GM12874 (cell line): ENCODE measurements around the gene SOD3.

Experiments used
- CTCF ChIP-seq: IDR thresholded peaks from 2 replicates; pipeline ENCODE4 v1.5.1; 2011; ENCODE audit warnings: low read depth, mild to moderate bottlenecking, control low read depth, low read length, moderate library complexity; ENCODE audit not compliant: insufficient read depth

SOD3 gene

GRCh38 chr4:24806206-24806990 is 11.0 kb downstream of the SOD3 start:
- no peak for TF ChIP-seq CTCF

GRCh38 chr4:24807611-24808010 is 12.2 kb downstream of the SOD3 start:
- TF ChIP-seq CTCF = no peak

GRCh38 chr4:24808261-24808660 is 12.9 kb downstream of the SOD3 start:
- TF ChIP-seq CTCF = no peak

- no peak for TF ChIP-seq CTCF
These were observed 13.6 kb downstream of the SOD3 start for GRCh38 chr4:24808955-24809354.

GRCh38 chr4:24809376-24809775 is 14.0 kb downstream of the SOD3 start:
- TF ChIP-seq CTCF = no peak

GRCh38 chr4:24809815-24810405 is 14.5 kb downstream of the SOD3 start:
- TF ChIP-seq CTCF = no peak

- TF ChIP-seq CTCF = no peak
These were observed 15.7 kb downstream of the SOD3 start for GRCh38 chr4:24810871-24811631.
